ENCODE data around the gene TENM3. TPM values are rescaled to one million over a fixed set of nuclear protein-coding genes. Genes with fewer than 3 reads are reported as not detected.

The TENM3 gene
- total RNA-seq, 4 donors from 2014 or later: 0.18 to 9.4 (median 1.5) TPM

- Histone ChIP-seq H3K9me3 (no peaks in the 10 kb centered on the region), H3K4me3 (no peak overlapping the region), H3K27ac (no peak overlapping the region), H3K36me3 (no peaks in the 10 kb centered on the region), H3K4me1 (no peaks in the 10 kb centered on the region), H3K27me3 (no peaks in the 10 kb centered on the region)
- TF ChIP-seq POLR2A (IDR thresholded peaks at IDR 0.05): no peak
- TF ChIP-seq, protein P1, sequence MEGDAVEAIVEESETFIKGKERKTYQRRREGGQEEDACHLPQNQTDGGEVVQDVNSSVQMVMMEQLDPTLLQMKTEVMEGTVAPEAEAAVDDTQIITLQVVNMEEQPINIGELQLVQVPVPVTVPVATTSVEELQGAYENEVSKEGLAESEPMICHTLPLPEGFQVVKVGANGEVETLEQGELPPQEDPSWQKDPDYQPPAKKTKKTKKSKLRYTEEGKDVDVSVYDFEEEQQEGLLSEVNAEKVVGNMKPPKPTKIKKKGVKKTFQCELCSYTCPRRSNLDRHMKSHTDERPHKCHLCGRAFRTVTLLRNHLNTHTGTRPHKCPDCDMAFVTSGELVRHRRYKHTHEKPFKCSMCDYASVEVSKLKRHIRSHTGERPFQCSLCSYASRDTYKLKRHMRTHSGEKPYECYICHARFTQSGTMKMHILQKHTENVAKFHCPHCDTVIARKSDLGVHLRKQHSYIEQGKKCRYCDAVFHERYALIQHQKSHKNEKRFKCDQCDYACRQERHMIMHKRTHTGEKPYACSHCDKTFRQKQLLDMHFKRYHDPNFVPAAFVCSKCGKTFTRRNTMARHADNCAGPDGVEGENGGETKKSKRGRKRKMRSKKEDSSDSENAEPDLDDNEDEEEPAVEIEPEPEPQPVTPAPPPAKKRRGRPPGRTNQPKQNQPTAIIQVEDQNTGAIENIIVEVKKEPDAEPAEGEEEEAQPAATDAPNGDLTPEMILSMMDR (IDR thresholded peaks at IDR 0.05): no peak
- DNase-seq: no peak
These were observed 270.5 kb downstream of the TENM3 start for GRCh38 chr4:182513587-182514291.

DNA sequence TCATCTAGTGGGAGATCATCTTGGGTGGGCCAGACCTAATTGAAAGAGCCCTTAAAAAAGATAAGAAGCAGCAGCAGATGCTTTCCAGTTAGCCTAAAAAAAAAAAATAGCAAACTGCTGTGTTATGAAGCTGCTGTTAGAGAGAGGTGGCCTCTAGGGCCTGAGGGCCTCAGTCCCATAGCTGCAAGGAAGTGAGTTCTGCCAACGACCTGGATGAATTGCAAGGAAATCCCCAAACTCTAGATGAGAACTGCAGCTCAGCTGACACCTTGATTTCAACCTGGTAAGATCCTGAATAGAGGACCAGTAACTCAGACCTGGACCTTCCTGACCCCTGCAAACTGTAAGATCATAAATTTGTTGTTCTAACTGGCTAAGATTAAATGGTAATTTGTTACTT lies 275.2 kb downstream of the TENM3 start:
- H3K27ac ChIP-seq: no peak overlapping the region
- no peak overlapping the region for H3K4me3 ChIP-seq
- no peaks in the 10 kb centered on the region for H3K9me3 ChIP-seq
- DNase-seq: no peak
- TF ChIP-seq, protein P1 (IDR thresholded peaks at IDR 0.05): no peak
- TF ChIP-seq POLR2A (IDR thresholded peaks at IDR 0.05): no peak
- H3K4me1 ChIP-seq: no peaks in the 10 kb centered on the region
- no peaks in the 10 kb centered on the region for H3K36me3 ChIP-seq
- no peaks in the 10 kb centered on the region for H3K27me3 ChIP-seq

DNA sequence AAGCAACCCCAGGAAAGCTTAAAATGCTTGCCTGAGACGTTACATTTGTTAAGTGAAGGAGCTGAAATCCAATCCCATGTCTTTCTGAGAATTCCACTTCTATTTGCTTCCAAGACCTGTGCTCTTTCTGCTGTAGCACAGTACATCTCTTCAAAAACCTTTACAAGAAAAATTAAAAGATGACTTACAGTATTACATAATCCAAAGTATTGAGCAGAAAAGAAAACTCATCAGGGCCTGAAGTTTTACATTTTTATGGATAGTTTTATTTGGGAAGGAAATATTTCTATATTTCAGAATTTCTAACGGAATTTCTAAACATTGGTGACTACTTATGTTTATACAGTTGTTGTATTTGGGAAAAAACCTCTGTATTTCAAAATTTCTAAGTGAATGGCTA lies 276.3 kb downstream of the TENM3 start:
- Histone ChIP-seq H3K36me3 (no peaks in the 10 kb centered on the region), H3K9me3 (no peaks in the 10 kb centered on the region), H3K4me3 (no peak overlapping the region), H3K27ac (no peak overlapping the region), H3K27me3 (no peaks in the 10 kb centered on the region), H3K4me1 (no peaks in the 10 kb centered on the region)
- no peak for DNase-seq
- no peak for TF ChIP-seq POLR2A (IDR thresholded peaks at IDR 0.05)
- TF ChIP-seq, protein P1 (IDR thresholded peaks at IDR 0.05): no peak

DNA sequence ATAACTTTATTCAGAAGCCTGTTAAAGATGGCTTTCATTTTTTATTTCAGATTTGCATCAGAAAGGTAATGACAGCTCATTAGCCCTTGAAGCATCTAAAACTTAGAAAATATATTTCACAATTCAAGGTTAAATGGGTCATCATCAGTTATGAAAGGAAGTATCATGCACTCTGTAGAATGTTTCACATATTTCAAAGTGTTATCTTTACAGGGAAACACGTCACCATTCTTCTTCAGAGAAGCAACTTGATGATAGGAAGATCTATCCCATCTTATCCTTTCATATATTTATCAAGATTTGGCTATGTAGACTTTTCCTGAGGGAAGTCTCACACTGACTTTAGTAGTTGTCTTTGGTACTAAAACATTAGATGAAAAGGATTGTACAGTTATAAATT lies 277.8 kb downstream of the TENM3 start:
- Histone ChIP-seq H3K9me3 (no peaks in the 10 kb centered on the region), H3K27me3 (no peaks in the 10 kb centered on the region), H3K4me3 (no peak overlapping the region), H3K36me3 (no peaks in the 10 kb centered on the region), H3K27ac (no peak overlapping the region), H3K4me1 (no peaks in the 10 kb centered on the region)
- DNase-seq: no peak
- TF ChIP-seq POLR2A (IDR thresholded peaks at IDR 0.05): no peak
- TF ChIP-seq, protein P1 (IDR thresholded peaks at IDR 0.05): no peak

GRCh38 chr4:182528819-182529218 lies 285.6 kb downstream of the TENM3 start:
- H3K9me3 ChIP-seq: no peaks in the 10 kb centered on the region
- H3K4me3 ChIP-seq: no peak overlapping the region
- no peaks in the 10 kb centered on the region for H3K36me3 ChIP-seq
- TF ChIP-seq, protein P1 (IDR thresholded peaks at IDR 0.05): no peak
- TF ChIP-seq POLR2A (IDR thresholded peaks at IDR 0.05): no peak
- no peaks in the 10 kb centered on the region for H3K4me1 ChIP-seq
- DNase-seq: no peak
- H3K27me3 ChIP-seq: no peaks in the 10 kb centered on the region
- no peak overlapping the region for H3K27ac ChIP-seq

All from Peyer's patch (tissue), 4 donors.